Common myeloid progenitor, CD34-positive (primary cell): Measurements from ENCODE around the gene DGCR2.

Experiments used
- CTCF ChIA-PET: fragments of 350-600 bp; sonication (Branson Sonifier 250); formaldehyde crosslinking; loops from one replicate; lab custom pipeline; 2021; ENCODE audit warnings: antibody characterized with exemption; lab: Charles Lee
- POLR2A ChIA-PET: fragments of 350-600 bp; sonication (Branson Sonifier 250); formaldehyde crosslinking; loops from one replicate; lab custom pipeline; 2021; ENCODE audit warnings: antibody characterized with exemption; lab: Charles Lee
- DNase-seq, 3 donors: peaks; one replicate each; pipeline versions ENCODE4 v3.0.0 to v3.0.0-alpha.2; 2013
- H3K27ac ChIP-seq, 2 experiments: 1 replicate in 1 of 2; 2 replicates in 1 of 2; pipeline ENCODE4 v1.7.0; 2013; ENCODE audit warnings: inconsistent platforms in 2 of 2, low read length in 2 of 2, mild to moderate bottlenecking in 2 of 2, low read depth in 1 of 2, moderate library complexity in 1 of 2; ENCODE audit not compliant: severe bottlenecking in 2 of 2, insufficient read depth in 1 of 2, poor library complexity in 1 of 2
- H3K27me3 ChIP-seq, 5 experiments: replicated peaks in 2 of 5; 1 replicate in 3 of 5; 2 replicates in 2 of 5; pipeline versions ENCODE4 v1.6.1 to v1.7.0; 2013; ENCODE audit warnings: low read length in 4 of 5, mild to moderate bottlenecking in 2 of 5, moderate library complexity in 2 of 5, inconsistent platforms in 1 of 5; ENCODE audit not compliant: insufficient read depth in 5 of 5, control insufficient read depth in 4 of 5
- H3K36me3 ChIP-seq, 4 experiments: 1 replicate in 2 of 4; 2 replicates in 2 of 4; pipeline versions ENCODE4 v1.6.1 to v1.7.0; 2013; ENCODE audit warnings: low read length in 3 of 4, control low read depth in 1 of 4, mild to moderate bottlenecking in 1 of 4; ENCODE audit not compliant: control insufficient read depth in 4 of 4, insufficient read depth in 4 of 4
- H3K4me1 ChIP-seq, 4 experiments: 1 replicate in 3 of 4; 2 replicates in 1 of 4; pipeline versions ENCODE4 v1.6.1 to v1.7.1; 2013; ENCODE audit warnings: low read length in 3 of 4, mild to moderate bottlenecking in 3 of 4, control low read depth in 1 of 4, inconsistent platforms in 1 of 4, moderate library complexity in 1 of 4; ENCODE audit not compliant: control insufficient read depth in 4 of 4, insufficient read depth in 4 of 4; ENCODE audit errors: control extremely low read depth in 1 of 4
- H3K4me3 ChIP-seq, 7 experiments: 1 replicate in 4 of 7; 2 replicates in 3 of 7; pipeline versions ENCODE4 v1.5.1 to v1.7.0; 2013; ENCODE audit warnings: mild to moderate bottlenecking in 7 of 7, low read length in 6 of 7, moderate library complexity in 6 of 7, inconsistent platforms in 2 of 7, low read depth in 2 of 7, control low read depth in 1 of 7; ENCODE audit not compliant: insufficient read depth in 4 of 7, control insufficient read depth in 1 of 7; ENCODE audit errors: extremely low read depth in 1 of 7
- H3K9me3 ChIP-seq, 5 experiments: 1 replicate in 4 of 5; 2 replicates in 1 of 5; pipeline versions ENCODE4 v1.6.1 to v1.7.1; 2013; ENCODE audit warnings: low read length in 4 of 5, mild to moderate bottlenecking in 2 of 5, inconsistent platforms in 1 of 5, low read depth in 1 of 5, moderate library complexity in 1 of 5; ENCODE audit not compliant: control insufficient read depth in 4 of 5, insufficient read depth in 2 of 5; ENCODE audit errors: control extremely low read depth in 1 of 5
- WGBS: methylation state at CpG from one replicate; pipeline ENCODE4 v1.1.5; 2013; ENCODE audit not compliant: insufficient coverage; 5-methylcytosine and 5-hydroxymethylcytosine counted together

Gene DGCR2

DNA sequence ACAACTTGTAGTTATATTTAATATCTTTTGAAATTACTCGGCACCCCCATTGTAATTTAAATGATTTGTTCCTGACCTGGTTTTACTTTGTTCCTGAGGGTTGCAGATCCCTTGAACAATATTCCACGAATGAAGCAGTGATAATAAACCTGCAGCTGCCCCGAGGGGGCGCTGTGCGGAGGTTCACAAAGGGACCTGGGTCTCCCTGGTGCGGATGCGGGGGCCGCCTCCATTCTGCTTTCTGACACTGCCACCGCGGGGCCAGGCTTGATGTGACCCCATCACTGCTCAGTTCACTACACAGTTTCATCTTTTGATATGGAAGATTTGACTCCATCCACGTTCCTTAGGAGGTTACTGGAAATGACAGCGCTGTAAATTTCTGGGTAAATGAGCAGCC lies 123.2 kb downstream of the DGCR2 start:
- DNase-seq, result peak; percentile 2 to 11 (median 11)
- Histone ChIP-seq H3K27me3 (peaks cover 10 to 31% (median 22%) of the 10 kb centered on the region in 5 experiments), H3K4me3 (no peak overlapping the region), H3K36me3 (no peaks in the 10 kb centered on the region), H3K27ac (no peak overlapping the region), H3K9me3 (peaks cover 0 to 5% (median 0%) of the 10 kb centered on the region in 5 experiments), H3K4me1 (no peaks in the 10 kb centered on the region)
- ChIA-PET CTCF (interaction anchor here (0.7 kb wide), 1 partner anchor 8 kb away, joined by 3 read pairs; no protein-coding TSS in a partner anchor), POLR2A (interaction anchor here (0.7 kb wide), 1 partner anchor 1796 kb away, joined by 4 read pairs; no protein-coding TSS in a partner anchor)
- 30% methylated on average over 11 of the region's 12 CpGs for WGBS

DNA sequence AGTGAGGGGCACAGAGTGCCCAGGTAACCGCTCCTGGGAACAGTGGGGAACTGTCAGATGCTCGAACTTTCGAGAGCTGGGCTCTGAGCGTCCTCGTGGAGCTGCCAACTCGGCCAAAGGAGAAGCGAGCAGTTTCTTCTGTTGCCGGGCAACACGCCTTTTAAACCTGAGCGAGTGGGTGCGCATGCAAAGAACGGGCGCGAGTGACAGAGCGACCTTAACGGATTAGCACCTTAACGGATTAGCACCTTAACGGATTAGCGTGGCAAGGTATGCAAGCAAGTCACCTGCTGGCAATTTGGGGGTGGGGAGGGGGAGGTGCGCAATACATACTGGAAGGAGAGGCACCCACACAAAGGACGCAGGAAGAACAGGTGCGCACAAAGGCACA lies 124.3 kb downstream of the DGCR2 start:
- no peaks in the 10 kb centered on the region for H3K4me1 ChIP-seq
- H3K36me3 ChIP-seq, result no peaks in the 10 kb centered on the region
- no peak overlapping the region for H3K4me3 ChIP-seq
- H3K27me3 ChIP-seq, result peaks cover 10 to 31% (median 25%) of the 10 kb centered on the region in 5 experiments
- ChIA-PET POLR2A (no interaction called here), CTCF (no interaction called here)
- H3K27ac ChIP-seq, result no peak overlapping the region
- H3K9me3 ChIP-seq, result peaks cover 0 to 5% (median 0%) of the 10 kb centered on the region in 5 experiments
- 50% methylated on average over 20 of the region's 22 CpGs for WGBS
- DNase-seq, result no peak

DNA sequence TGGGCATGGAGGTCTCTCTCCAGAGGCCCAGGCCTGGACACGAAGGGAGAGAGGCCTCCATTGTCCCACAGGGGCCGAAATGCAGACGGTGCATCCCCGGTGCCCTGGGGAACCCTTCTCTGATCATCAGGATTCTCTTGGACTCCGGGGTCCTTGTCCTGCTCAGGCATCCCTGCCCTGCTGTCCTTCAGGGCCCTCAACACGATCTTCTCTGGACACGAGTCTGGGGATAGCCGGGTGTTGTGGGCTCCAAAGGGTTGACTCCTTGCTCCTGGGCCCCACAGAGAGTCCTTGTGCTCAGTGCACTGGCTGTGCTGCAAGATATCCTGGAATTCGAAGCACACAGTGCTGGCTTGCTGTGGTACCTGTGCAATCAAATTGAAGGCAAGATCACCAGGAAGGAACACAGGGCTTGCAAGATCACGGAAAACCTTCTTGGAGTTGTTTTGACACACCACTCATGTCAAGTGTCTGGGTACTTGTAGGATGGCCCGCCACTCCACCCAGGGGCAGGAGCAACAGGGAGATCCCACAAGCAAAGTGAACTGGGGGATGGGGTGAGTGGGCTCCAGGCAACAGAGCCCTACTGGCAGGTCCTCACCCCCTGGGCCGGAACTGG lies 124.8 kb downstream of the DGCR2 start:
- Histone ChIP-seq H3K4me1 (no peaks in the 10 kb centered on the region), H3K9me3 (peaks cover 0 to 5% (median 0%) of the 10 kb centered on the region in 5 experiments), H3K36me3 (no peaks in the 10 kb centered on the region), H3K27ac (no peak overlapping the region), H3K4me3 (no peak overlapping the region), H3K27me3 (peaks cover 10 to 31% (median 25%) of the 10 kb centered on the region in 5 experiments)
- WGBS, result 93% methylated on average over 12 of the region's 12 CpGs
- no peak for DNase-seq
- ChIA-PET POLR2A (no interaction called here), CTCF (no interaction called here)

DNA sequence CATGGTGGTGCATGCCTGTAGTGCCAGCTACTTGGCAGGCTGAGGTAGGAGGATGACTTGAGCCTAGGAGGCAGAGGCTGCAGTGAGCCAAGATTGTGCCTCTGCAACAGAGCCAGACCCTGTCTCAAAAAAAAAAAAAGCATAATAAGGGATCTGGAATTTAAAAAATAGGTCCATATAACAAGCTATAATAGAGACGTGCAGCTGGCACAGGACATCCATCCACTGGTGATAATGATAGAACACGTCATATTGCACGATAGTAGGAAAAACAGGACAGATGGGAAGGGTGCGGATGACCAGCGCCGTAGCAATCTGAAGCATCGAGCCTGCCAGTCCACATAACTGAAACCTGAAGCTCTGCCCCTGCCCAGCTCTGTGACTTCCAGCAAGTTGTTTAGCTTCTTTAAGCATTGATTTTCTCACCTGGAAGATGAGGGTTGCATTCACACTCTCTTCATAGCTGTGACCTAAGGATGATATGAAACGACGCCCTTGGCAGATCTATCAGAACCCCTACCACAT lies 125.8 kb downstream of the DGCR2 start:
- WGBS, result 86% methylated on average over 7 of the region's 9 CpGs
- Histone ChIP-seq H3K4me3 (no peak overlapping the region), H3K27me3 (peaks cover 10 to 31% (median 25%) of the 10 kb centered on the region in 5 experiments), H3K9me3 (peaks cover 0 to 5% (median 0%) of the 10 kb centered on the region in 5 experiments), H3K4me1 (no peaks in the 10 kb centered on the region), H3K27ac (no peak overlapping the region), H3K36me3 (no peaks in the 10 kb centered on the region)
- ChIA-PET POLR2A (no interaction called here), CTCF (no interaction called here)
- DNase-seq, result no peak

DNA sequence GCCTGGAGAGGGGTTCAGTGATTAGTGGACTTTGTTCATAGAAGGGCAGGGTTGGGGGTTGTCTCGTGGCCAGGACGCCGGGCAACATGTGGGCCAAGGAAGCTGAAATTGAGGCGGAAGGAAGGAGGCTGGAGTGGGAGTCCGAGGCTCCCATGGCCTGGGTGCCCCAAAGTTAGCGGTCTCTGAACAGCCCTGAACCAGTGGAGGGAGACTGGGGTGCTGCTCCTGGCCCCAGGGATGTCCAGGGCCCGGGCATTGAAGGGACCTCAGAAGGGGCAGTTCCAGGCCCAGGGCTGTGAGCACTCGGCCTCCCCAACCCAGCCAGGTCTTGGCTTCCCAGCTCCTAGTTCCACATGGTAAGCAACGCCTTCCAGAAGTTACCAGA lies 126.9 kb downstream of the DGCR2 start:
- CTCF ChIA-PET, result no interaction called here
- 92% methylated on average over 7 of the region's 9 CpGs for WGBS
- peaks cover 0 to 5% (median 0%) of the 10 kb centered on the region in 5 experiments for H3K9me3 ChIP-seq
- no peaks in the 10 kb centered on the region for H3K36me3 ChIP-seq
- no peak overlapping the region for H3K4me3 ChIP-seq
- H3K27me3 ChIP-seq, result peaks cover 5 to 31% (median 25%) of the 10 kb centered on the region in 5 experiments
- H3K4me1 ChIP-seq, result no peaks in the 10 kb centered on the region
- POLR2A ChIA-PET, result no interaction called here
- DNase-seq, result no peak
- no peak overlapping the region for H3K27ac ChIP-seq

DNA sequence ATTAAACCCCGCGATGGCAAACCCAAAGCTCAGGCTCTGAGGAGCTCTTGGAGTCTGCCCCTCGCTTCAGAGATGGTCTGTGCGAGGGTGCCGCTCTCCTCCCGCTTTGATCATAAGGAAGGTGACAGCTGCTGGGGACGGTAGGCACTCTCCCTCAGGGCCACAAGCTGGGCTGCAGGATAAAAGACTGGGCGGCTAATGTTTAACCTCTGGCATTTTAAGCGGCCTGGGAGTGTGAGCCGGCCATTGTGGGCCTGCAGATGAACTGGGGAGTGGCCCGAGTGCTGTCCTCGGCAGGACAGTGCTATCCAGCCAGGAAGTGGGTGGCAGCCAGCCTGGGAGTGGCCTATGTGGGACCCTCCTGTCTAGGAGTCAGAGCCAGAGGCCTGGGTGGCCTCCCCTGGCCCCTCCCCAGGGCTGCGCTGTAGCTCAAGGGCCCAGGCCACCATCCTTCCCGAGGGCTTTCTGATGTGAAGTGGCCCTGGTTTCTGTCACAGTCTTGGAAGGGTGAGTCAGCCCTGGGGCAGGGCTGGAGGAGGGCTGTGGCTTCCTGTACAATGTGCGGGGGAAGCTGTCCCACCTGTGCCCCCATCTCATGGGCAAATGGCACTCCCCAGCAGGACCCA lies 127.4 kb downstream of the DGCR2 start:
- POLR2A ChIA-PET, result no interaction called here
- Histone ChIP-seq H3K9me3 (peaks cover 0 to 2% (median 0%) of the 10 kb centered on the region in 5 experiments), H3K4me3 (no peak overlapping the region)

DNA sequence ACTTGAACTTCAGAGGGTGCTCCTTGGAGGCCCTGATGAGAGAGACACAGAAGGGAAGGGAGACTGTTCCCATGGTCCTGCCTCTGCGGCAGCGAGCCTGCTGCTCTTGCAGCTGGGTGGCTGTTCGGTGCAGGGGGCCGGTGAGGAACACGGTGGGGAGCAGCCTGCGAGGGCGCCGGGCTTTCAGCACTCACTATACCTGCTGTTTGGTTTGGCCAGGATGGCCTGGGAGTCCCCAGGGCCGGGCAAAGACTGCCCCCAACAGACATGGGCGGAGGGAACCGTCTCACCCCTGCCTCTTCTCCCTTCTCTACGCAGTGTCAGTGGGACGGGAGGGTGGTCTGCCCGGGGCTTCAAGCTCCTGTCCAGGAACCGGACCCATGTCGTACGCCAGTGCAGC lies 128.2 kb downstream of the DGCR2 start:
- Histone ChIP-seq H3K9me3 (peaks cover 0 to 2% (median 0%) of the 10 kb centered on the region in 5 experiments), H3K27ac (no peak overlapping the region), H3K4me1 (no peaks in the 10 kb centered on the region), H3K4me3 (no peak overlapping the region), H3K36me3 (no peaks in the 10 kb centered on the region), H3K27me3 (peaks cover 4 to 29% (median 16%) of the 10 kb centered on the region in 5 experiments)
- ChIA-PET CTCF (no interaction called here), POLR2A (no interaction called here)
- WGBS, result 95% methylated on average over 14 of the region's 17 CpGs
- DNase-seq, result no peak

More for the DNA sequence above, 127.4 kb downstream of the DGCR2 start:
- 73% methylated on average over 13 of the region's 15 CpGs for WGBS
- Histone ChIP-seq H3K27ac (no peak overlapping the region), H3K36me3 (no peaks in the 10 kb centered on the region), H3K27me3 (peaks cover 4 to 31% (median 22%) of the 10 kb centered on the region in 5 experiments), H3K4me1 (no peaks in the 10 kb centered on the region)
- CTCF ChIA-PET, result no interaction called here
- peak in 2 of 3 donors; percentile 25 to 53 for DNase-seq
